Measurements from ENCODE around the gene ITGB4. TPM values are rescaled to one million over a fixed set of nuclear protein-coding genes. Genes with fewer than 3 reads are reported as not detected.

Gene ITGB4
- total and polyA plus RNA-seq, 2 of the 13 experiments (the other 11 are each of a cell fraction or from before 2014, with no cell fraction given), result 6.9 to 14.5 TPM

- TF ChIP-seq ZFX (CRISPR knock-in tag; IDR thresholded peaks at IDR 0.05; ENCODE audit: low read depth), result peak; percentile 87
- 0 out of 2 replicates have a peak, but pooled peaks have one; percentile 13 for TF ChIP-seq SMAD1 (CRISPR knock-in tag; IDR thresholded peaks at IDR 0.05; ENCODE audit: borderline replicate concordance, low read depth)
- peak; percentile 54; the same call in 1 of the 2 replicates for TF ChIP-seq ZNF670 (CRISPR knock-in tag; IDR thresholded peaks at IDR 0.05; ENCODE audit: borderline replicate concordance)
- peak; percentile 55; the same call in 1 of the 2 replicates for TF ChIP-seq KDM5A (IDR thresholded peaks at IDR 0.05; ENCODE audit: borderline replicate concordance, low read length)
- peak; percentile 82 for TF ChIP-seq TOPORS (CRISPR knock-in tag; IDR thresholded peaks at IDR 0.05)
- TF ChIP-seq ARID4A (CRISPR knock-in tag; IDR thresholded peaks at IDR 0.05; ENCODE audit: borderline replicate concordance), result peak; percentile 67
- TF ChIP-seq UBTF (CRISPR knock-in tag; IDR thresholded peaks at IDR 0.05), result peak; percentile 55
- TF ChIP-seq ZNF792 (CRISPR knock-in tag; IDR thresholded peaks at IDR 0.05), result 0 out of 2 replicates have a peak, but pooled peaks have one; percentile 46
- TF ChIP-seq DBP (CRISPR knock-in tag; IDR thresholded peaks at IDR 0.05; ENCODE audit: not compliant biosample characterization), result peak; percentile 9
- no peak for TF ChIP-seq MYC (CRISPR knock-in tag; IDR thresholded peaks at IDR 0.05; ENCODE audit: borderline replicate concordance)
- no peak for TF ChIP-seq SKIL (CRISPR knock-in tag; IDR thresholded peaks at IDR 0.05; ENCODE audit: borderline replicate concordance)
These were observed 43.1 kb downstream of the ITGB4 start (continued) for GRCh38 chr17:75764417-75764710.
